ENCODE data around the gene EXOC8. TPM values are rescaled to one million over a fixed set of nuclear protein-coding genes. Genes with fewer than 3 reads are reported as not detected.

Gene EXOC8
- total and polyA plus RNA-seq, 2 of the 8 experiments (the other 6 are each of a cell fraction or from before 2014, with no cell fraction given), result 2.0 to 9.8 TPM

- no peak for TF ChIP-seq JUN (IDR thresholded peaks at IDR 0.05; ENCODE audit: low read depth, low read length)
- no peak for TF ChIP-seq RBBP5 (IDR thresholded peaks at IDR 0.05; ENCODE audit: borderline replicate concordance, low read depth, low read length)
Observed at GRCh38 chr1:231348442-231348841, 10.8 kb upstream of the EXOC8 start (continued).
